Endothelial cell of coronary artery (primary cell): ENCODE results near the gene PTMA. TPM values are rescaled to one million over a fixed set of nuclear protein-coding genes. Genes with fewer than 3 reads are reported as not detected.

ENCODE experiments used
- total RNA-seq: library from RNA; depleted of rRNA; stranded (reverse); fragments of >200 nt; gene quantifications from 2 replicates; pipeline ENCODE4 v1.2.3, GENCODE V29; 2014

The PTMA gene, protein sequence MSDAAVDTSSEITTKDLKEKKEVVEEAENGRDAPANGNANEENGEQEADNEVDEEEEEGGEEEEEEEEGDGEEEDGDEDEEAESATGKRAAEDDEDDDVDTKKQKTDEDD
- 1,067 and 1,251 TPM in 2 replicates for total RNA-seq

DNA sequence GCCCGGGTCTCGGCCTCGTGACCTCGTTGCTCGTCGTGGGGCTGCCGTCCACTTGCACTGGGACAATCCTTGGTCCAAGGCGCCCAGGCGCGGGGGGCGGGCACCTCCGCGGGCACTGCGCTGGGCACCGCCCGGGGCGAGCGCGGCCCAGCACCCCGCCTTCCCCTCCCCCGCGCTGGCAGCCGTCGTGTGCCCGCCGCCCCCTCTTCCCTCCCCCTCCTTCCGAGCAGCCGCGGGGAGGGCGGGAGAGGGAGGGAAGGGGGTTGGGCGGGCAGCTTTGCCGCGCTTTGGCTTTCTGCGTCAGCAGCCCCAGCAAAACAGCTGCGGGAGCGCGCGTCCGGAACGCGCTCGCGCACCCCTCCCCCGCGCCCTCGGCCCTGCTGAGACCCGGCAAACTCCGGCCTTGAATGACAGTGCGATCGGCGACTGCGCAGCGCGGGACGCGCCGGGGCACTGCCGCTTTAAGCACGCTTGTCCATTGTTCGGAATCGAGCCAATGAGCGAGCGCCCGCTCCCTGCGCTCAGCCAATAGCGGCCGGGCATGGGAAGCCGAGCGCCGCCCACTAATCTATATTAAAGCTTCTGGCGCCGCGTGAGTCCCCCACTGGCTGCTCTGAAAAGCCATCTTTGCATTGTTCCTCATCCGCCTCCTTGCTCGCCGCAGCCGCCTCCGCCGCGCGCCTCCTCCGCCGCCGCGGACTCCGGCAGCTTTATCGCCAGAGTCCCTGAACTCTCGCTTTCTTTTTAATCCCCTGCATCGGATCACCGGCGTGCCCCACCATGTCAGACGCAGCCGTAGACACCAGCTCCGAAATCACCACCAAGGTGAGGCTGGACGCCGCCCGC, at the start of gene PTMA:
PTMA (plus strand) TSS at position 599 of the 846 bp plus-strand sequence; CDS start at position 781, 182 bp downstream.

Other genes with a start within 250 kb of the PTMA start
- 263 and 268 TPM in 2 replicates for gene NCL, start 244.0 kb upstream of the PTMA start, total RNA-seq
- under 0.01 TPM in 1 of 2 replicates, not detected in the other for gene NMUR1, start 178.1 kb upstream of the PTMA start, total RNA-seq
- not detected in 2 replicates for gene TEX44, start 115.7 kb upstream of the PTMA start, total RNA-seq
- 14.5 and 14.8 TPM in 2 replicates for gene PDE6D, start 72.8 kb downstream of the PTMA start, total RNA-seq
- 14.9 and 18.4 TPM in 2 replicates for gene COPS7B, start 77.9 kb downstream of the PTMA start, total RNA-seq
- gene NPPC, start 217.9 kb downstream of the PTMA start, total RNA-seq = not detected in 2 replicates